ENCODE data around the gene ZNF358.

Gene ZNF358

DNA sequence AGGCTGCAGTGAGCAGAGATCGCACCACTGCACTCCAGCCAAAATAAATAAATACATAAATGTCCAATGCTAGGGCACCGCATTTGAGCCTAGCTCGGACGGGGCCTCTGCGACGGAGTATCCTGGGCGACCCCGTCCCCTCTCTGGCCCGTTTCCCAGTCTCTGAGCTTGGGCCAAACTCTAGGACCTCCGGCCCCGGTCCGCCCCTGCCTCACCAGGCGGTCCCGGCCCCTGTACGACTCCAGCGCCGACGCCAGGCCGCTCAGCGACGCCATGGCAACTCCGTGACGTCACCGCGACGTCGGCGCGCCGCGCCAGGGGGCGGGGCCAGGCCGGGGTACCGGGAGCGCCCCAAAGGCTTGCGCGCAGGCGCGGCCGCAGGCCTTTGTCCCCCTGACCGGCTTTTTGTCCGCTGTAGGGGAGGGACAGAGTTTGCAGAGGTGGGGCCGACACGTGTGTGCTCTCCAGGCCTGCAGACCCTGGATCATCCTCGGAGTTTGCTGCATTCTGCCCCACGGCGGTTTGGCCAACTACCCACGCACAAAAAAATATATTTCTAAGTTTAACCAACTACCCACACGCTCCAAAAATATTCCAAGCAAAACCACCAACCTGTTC, 27.1 kb upstream of the ZNF358 start, which contains the start of gene PEX11G:
Gene PEX11G, minus strand, starts transcription at position 300 of the 618 bp plus-strand sequence. Its CDS starts 25 bp downstream, at position 275.
- FAIRE-seq (peak; percentile 73), DNase-seq (ENCODE audit: extremely low spot score, insufficient read length, low read depth) (peak; percentile 98)

DNA sequence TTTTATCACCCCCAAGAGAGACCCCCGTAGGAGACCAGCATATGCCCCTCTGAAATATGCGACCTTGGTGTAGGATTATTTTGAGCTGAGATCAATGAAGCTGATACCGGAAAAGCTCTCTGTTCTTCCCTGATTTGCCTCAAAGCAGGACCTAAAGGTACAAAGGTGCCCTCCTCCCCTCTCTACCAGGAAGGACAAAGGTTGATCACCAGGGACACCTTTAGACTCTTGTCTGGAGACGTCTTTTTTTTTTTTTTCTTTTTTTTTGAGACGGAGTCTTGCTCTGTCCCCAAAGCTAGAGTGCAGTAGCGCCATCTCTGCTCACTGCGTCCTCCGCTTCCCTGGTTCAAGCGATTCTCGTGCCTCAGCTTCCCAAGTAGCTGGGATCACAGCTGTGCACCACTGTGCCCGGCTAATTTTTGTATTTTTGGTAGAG, 26.3 kb upstream of the ZNF358 start:
- no peak for DNase-seq (ENCODE audit: extremely low spot score, insufficient read length, low read depth)
- FAIRE-seq, result no peak

- FAIRE-seq (no peak), DNase-seq (ENCODE audit: extremely low spot score, insufficient read length, low read depth) (no peak)
Measured at GRCh38 chr19:7492142-7492541, 23.8 kb upstream of the ZNF358 start.

DNA sequence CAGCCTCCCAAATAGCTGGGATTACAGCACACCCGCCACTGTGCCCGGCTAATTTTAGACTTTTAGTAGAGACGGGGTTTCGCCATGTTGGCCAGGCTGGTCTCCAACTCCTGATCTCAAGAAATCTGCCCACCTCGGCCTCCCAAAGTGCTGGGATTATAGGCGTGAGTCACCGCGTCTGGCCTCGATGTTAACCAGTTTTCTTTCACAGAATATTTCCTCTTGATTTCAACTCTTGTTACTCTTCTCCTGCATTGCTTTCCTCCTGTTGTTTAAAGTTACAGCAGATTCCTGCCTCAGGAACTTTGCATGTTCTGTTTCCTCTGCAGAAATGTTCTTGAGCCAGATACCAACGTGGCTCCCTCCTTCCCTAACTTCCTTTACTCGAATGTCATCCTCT, 23.3 kb upstream of the ZNF358 start:
- FAIRE-seq, result no peak
- no peak for DNase-seq (ENCODE audit: extremely low spot score, insufficient read length, low read depth)

- DNase-seq (ENCODE audit: extremely low spot score, insufficient read length, low read depth), result no peak
Measured at GRCh38 chr19:7494416-7495098, 21.3 kb upstream of the ZNF358 start.

DNA sequence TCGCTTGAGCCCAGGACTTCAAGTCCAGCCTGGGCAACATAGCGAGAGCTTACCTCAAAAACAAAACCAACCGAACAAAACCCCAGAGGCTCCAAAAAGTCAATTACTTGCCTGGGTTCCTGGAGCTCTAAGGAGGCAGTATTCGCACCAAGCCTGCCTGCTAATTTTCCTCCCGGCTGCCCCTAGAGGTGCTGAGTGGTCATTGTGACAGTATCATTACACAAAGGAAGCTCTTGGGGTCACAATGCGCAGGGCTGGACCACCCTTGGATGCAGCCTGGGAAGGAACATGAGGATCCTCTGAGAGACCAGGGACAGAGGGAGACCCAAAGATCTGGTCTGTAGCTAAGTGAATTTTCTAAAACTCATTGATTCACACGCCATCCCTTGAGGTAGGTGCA, 18.6 kb upstream of the ZNF358 start:
- FAIRE-seq (no peak), DNase-seq (ENCODE audit: extremely low spot score, insufficient read length, low read depth) (no peak)

More at GRCh38 chr19:7494416-7495098, 21.3 kb upstream of the ZNF358 start:
- no peak for FAIRE-seq

DNA sequence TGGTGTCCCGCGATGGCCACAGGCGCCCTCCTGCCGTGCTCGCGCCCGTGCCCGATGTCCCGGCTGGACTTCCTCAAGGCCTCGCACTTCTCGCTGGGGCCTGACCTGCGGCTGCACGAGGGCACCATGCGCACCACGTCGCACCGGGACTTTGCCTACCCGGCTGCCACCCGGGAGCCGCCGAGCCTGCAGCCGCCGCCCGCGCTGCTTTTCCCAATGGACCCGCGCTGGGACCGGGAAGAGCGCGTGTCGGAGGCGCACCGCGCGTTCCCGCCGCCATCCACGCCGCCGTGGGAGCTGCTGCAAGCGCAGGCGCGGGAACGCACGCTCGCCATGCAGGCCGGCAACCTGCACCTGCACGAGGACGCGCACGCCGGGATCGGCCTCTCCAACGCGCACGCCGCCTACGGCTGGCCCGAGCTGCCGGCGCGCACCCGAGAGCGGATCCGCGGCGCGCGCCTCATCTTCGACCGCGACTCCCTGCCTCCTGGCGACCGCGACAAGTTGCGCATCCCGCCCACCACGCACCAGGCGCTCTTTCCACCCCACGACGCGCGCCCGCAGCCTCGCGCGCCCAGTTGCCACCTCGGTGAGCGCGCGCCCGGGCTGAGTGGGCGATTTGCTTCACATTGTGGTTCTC, 15.0 kb upstream of the ZNF358 start:
- FAIRE-seq, result no peak
- no peak for DNase-seq (ENCODE audit: extremely low spot score, insufficient read length, low read depth)

GRCh38 chr19:7502552-7502951, 13.4 kb upstream of the ZNF358 start:
- DNase-seq (ENCODE audit: extremely low spot score, insufficient read length, low read depth) (no peak), FAIRE-seq (no peak)

DNA sequence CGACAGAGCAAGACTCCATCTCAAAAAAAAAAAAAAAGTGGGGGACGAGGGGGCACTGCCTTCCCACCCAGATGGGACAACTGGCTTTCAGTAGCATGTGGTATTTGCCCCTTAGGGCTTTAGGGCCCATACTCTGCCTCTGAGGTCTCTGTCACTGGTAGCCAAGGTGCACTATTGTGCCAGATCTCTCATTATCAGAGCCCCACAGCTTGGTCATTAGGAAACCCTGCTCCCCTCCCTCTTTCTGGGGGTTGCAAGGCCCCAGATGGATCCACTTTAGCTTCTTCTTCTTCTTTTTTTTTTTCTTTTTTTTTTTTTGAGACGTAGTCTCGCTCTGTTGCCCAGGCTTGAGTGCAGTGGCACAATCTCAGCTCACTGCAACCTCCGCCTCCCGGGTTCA, 11.2 kb upstream of the ZNF358 start:
- no peak for DNase-seq (ENCODE audit: extremely low spot score, insufficient read length, low read depth)
- FAIRE-seq, result no peak

DNA sequence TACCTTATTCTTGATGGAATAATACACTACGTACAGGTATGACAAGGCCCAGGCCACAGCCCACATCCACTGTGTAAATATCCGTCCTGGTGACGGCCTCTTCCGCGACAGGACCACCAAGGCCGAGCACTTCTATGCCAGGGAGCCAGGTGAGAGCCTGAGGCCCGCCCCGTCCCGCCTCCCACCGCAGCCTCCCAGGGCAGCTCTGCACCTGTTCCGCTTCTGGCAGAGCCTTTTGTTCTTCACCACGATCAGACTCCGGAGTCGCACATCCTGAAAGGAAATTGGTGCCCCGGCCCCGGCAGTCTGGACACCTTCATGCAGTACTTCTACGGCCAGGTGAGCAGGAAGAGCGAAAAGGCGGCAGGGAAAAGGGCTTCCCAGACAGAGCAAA, 10.6 kb upstream of the ZNF358 start:
- DNase-seq (ENCODE audit: extremely low spot score, insufficient read length, low read depth), result no peak
- FAIRE-seq, result no peak

GRCh38 chr19:7505682-7506384, 10.1 kb upstream of the ZNF358 start:
- FAIRE-seq (no peak), DNase-seq (ENCODE audit: extremely low spot score, insufficient read length, low read depth) (no peak)

- no peak for FAIRE-seq
- no peak for DNase-seq (ENCODE audit: extremely low spot score, insufficient read length, low read depth)
Measured at GRCh38 chr19:7506385-7507328, 9.2 kb upstream of the ZNF358 start.

- FAIRE-seq, result no peak
Measured at GRCh38 chr19:7507884-7508283, 8.0 kb upstream of the ZNF358 start.

DNA sequence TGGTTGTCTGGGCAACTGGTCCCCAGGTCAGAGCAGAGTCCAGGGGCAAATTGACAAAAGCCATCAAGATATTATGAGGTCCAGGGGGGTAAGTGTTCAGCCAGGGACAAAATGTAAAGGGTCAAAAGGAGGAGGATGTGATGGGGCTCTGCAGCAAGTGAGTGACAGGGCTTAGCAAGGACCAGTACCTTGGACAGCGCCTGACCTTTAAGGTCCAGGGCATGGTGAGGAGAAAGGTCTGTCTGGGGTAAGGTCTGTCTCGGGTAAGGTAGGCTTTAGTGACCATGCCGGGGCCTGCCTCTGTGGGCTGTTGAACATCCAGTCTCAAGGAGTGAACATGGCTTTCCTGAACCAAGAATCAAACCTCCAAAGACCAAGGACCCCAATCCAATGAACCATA, 6.3 kb upstream of the ZNF358 start:
- no peak for FAIRE-seq
- DNase-seq (ENCODE audit: extremely low spot score, insufficient read length, low read depth), result no peak

More at GRCh38 chr19:7507884-7508283, 8.0 kb upstream of the ZNF358 start:
- no peak for DNase-seq (ENCODE audit: extremely low spot score, insufficient read length, low read depth)

GRCh38 chr19:7512400-7512851, 3.5 kb upstream of the ZNF358 start:
- DNase-seq (ENCODE audit: extremely low spot score, insufficient read length, low read depth), result no peak
- FAIRE-seq, result no peak

GRCh38 chr19:7513809-7514642, 1.9 kb upstream of the ZNF358 start:
- no peak for DNase-seq (ENCODE audit: extremely low spot score, insufficient read length, low read depth)
- FAIRE-seq, result no peak

DNA sequence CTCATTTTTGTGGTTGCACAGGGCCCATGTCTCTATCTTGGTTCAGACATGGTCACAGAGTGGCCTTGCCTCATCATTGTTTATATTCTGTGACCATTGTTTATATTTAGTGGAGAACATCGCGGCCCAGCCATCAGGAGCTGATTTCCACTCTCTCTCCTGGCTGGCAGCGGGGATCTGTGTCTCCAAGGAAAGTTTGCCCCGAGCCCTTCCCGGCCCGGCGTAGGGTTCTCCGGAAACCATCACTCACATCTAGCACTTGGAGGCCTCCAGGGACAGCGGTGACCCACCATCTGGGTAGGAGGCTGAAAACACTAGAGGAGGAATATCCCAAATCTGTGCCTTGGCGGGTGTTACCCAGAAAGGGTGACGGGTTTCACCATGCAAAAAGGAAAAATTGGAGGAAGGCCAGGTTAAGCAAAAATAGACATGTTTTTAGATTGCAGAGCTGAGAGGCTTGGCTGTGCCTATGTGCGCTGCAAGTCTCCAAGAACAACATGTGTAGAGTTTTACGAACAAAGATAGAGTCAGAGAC, 726 bp upstream of the ZNF358 start:
- DNase-seq (ENCODE audit: extremely low spot score, insufficient read length, low read depth) (no peak), FAIRE-seq (no peak)

GRCh38 chr19:7516333-7516732, 430 bp downstream of the ZNF358 start:
- no peak for DNase-seq (ENCODE audit: extremely low spot score, insufficient read length, low read depth)
- no peak for FAIRE-seq
